Subcutaneous abdominal adipose tissue (tissue), 5 donors: ENCODE results near the gene TAAR8.
"Not testable (repeated sequence)": the region's sequence is repeated elsewhere in the genome, so short reads cannot be mapped to it uniquely, and the experiment has no call there.

Experiments
- H3K27ac ChIP-seq: one replicate; pipeline ENCODE4 v1.7.0; 2013; ENCODE audit warnings: low read depth, mild to moderate bottlenecking, inconsistent platforms, low read length, moderate library complexity
- H3K27me3 ChIP-seq, 5 donors: one replicate each; pipeline ENCODE4 v1.7.0; 2013; ENCODE audit warnings: low read length in 5 of 5, inconsistent platforms in 1 of 5; ENCODE audit not compliant: control insufficient read depth in 5 of 5, insufficient read depth in 4 of 5
- H3K36me3 ChIP-seq, 5 donors: one replicate each; pipeline ENCODE4 v1.7.0; 2013; ENCODE audit warnings: low read length in 5 of 5; ENCODE audit not compliant: control insufficient read depth in 5 of 5, insufficient read depth in 5 of 5
- H3K4me1 ChIP-seq, 5 donors: one replicate each; pipeline ENCODE4 v1.7.0; 2013; ENCODE audit warnings: low read length in 5 of 5, mild to moderate bottlenecking in 3 of 5, moderate library complexity in 1 of 5; ENCODE audit not compliant: control insufficient read depth in 5 of 5, insufficient read depth in 5 of 5
- H3K4me3 ChIP-seq, 5 donors: one replicate each; pipeline ENCODE4 v1.7.0; 2013; ENCODE audit warnings: low read length in 5 of 5, low read depth in 1 of 5
- H3K9ac ChIP-seq, 5 donors: one replicate each; pipeline ENCODE4 v1.7.0; 2013; ENCODE audit warnings: low read length in 5 of 5, mild to moderate bottlenecking in 4 of 5, moderate library complexity in 3 of 5
- H3K9me3 ChIP-seq, 5 donors: one replicate each; pipeline ENCODE4 v1.7.0; 2013; ENCODE audit warnings: low read length in 5 of 5; ENCODE audit not compliant: control insufficient read depth in 5 of 5
- donor health status: healthy.
- donor health status: healthy.
- donor health status: healthy.
- donor health status: healthy.
- donor health status: healthy.

The TAAR8 gene

GRCh38 chr6:132537977-132538376 lies 14.5 kb upstream of the TAAR8 start, which contains the start of gene TAAR9:
TAAR9 (plus strand) TSS chr6:132538277; CDS start chr6:132538290, 13 bp downstream.
- no peak within 1 kb of the TSS for H3K27ac ChIP-seq
- no peaks in the 10 kb centered on the region for H3K36me3 ChIP-seq
- no peak within 1 kb of the TSS for H3K4me3 ChIP-seq
- no peaks in the 10 kb centered on the region for H3K4me1 ChIP-seq
- no peak within 1 kb of the TSS for H3K9ac ChIP-seq
- peaks cover 0 to 3% (median 0%) of the 10 kb centered on the region in 5 donors for H3K27me3 ChIP-seq
- H3K9me3 ChIP-seq: peaks cover 0 to 2% (median 0%) of the 10 kb centered on the region in 5 donors

- no peak overlapping the region for H3K4me3 ChIP-seq
- H3K4me1 ChIP-seq: no peaks in the 10 kb centered on the region
- no peak overlapping the region for H3K27ac ChIP-seq
- peaks cover 0 to 3% (median 0%) of the 10 kb centered on the region in 5 donors for H3K27me3 ChIP-seq
- no peaks in the 10 kb centered on the region for H3K36me3 ChIP-seq
- H3K9me3 ChIP-seq: no peaks in the 10 kb centered on the region
- no peak overlapping the region for H3K9ac ChIP-seq
These were observed 7.6 kb upstream of the TAAR8 start for GRCh38 chr6:132544826-132545225.

GRCh38 chr6:132548746-132549463 lies 3.6 kb upstream of the TAAR8 start:
- no peaks in the 10 kb centered on the region for H3K9me3 ChIP-seq
- no peak overlapping the region for H3K27ac ChIP-seq
- no peak overlapping the region for H3K9ac ChIP-seq
- no peaks in the 10 kb centered on the region for H3K27me3 ChIP-seq
- H3K36me3 ChIP-seq: no peaks in the 10 kb centered on the region
- no peaks in the 10 kb centered on the region for H3K4me1 ChIP-seq
- H3K4me3 ChIP-seq: no peak overlapping the region

- Histone ChIP-seq H3K4me1 (no peaks in the 10 kb centered on the region), H3K9ac (no peak overlapping the region), H3K27me3 (no peaks in the 10 kb centered on the region), H3K27ac (no peak overlapping the region), H3K4me3 (no peak overlapping the region), H3K36me3 (no peaks in the 10 kb centered on the region), H3K9me3 (no peaks in the 10 kb centered on the region)
These were observed 1.3 kb upstream of the TAAR8 start for GRCh38 chr6:132551214-132551613.

GRCh38 chr6:132560087-132560486 lies 7.6 kb downstream of the TAAR8 start:
- H3K4me3 ChIP-seq, H3K27ac ChIP-seq, H3K36me3 ChIP-seq, H3K4me1 ChIP-seq, H3K9ac ChIP-seq, H3K9me3 ChIP-seq, H3K27me3 ChIP-seq: not testable (repeated sequence)

GRCh38 chr6:132566404-132566803 lies 13.9 kb downstream of the TAAR8 start:
- Histone ChIP-seq H3K4me1 (no peaks in the 10 kb centered on the region), H3K9me3 (no peaks in the 10 kb centered on the region), H3K27ac (no peak overlapping the region), H3K9ac (no peak overlapping the region), H3K27me3 (peaks cover 0 to 11% (median 0%) of the 10 kb centered on the region in 5 donors), H3K4me3 (no peak overlapping the region), H3K36me3 (no peaks in the 10 kb centered on the region)

- no peaks in the 10 kb centered on the region for H3K36me3 ChIP-seq
- no peak overlapping the region for H3K4me3 ChIP-seq
- H3K9ac ChIP-seq: no peak overlapping the region
- no peaks in the 10 kb centered on the region for H3K9me3 ChIP-seq
- H3K4me1 ChIP-seq: no peaks in the 10 kb centered on the region
- no peak overlapping the region for H3K27ac ChIP-seq
- peaks cover 0 to 9% (median 0%) of the 10 kb centered on the region in 5 donors for H3K27me3 ChIP-seq
These were observed 15.1 kb downstream of the TAAR8 start for GRCh38 chr6:132567566-132567965.

GRCh38 chr6:132568611-132569010 lies 16.1 kb downstream of the TAAR8 start:
- no peaks in the 10 kb centered on the region for H3K4me1 ChIP-seq
- H3K4me3 ChIP-seq: no peak overlapping the region
- no peaks in the 10 kb centered on the region for H3K36me3 ChIP-seq
- H3K9me3 ChIP-seq: no peaks in the 10 kb centered on the region
- no peak overlapping the region for H3K27ac ChIP-seq
- H3K9ac ChIP-seq: no peak overlapping the region
- peaks cover 0 to 5% (median 0%) of the 10 kb centered on the region in 5 donors for H3K27me3 ChIP-seq

GRCh38 chr6:132569170-132569569 lies 16.7 kb downstream of the TAAR8 start:
- no peak overlapping the region for H3K4me3 ChIP-seq
- H3K27ac ChIP-seq: no peak overlapping the region
- H3K27me3 ChIP-seq: peaks cover 0 to 5% (median 0%) of the 10 kb centered on the region in 5 donors
- H3K9ac ChIP-seq: no peak overlapping the region
- H3K36me3 ChIP-seq: no peaks in the 10 kb centered on the region
- no peaks in the 10 kb centered on the region for H3K9me3 ChIP-seq
- no peaks in the 10 kb centered on the region for H3K4me1 ChIP-seq

GRCh38 chr6:132570221-132570777 lies 17.8 kb downstream of the TAAR8 start, which contains the start of gene TAAR6:
TAAR6 (plus strand) TSS chr6:132570322; CDS start chr6:132570322, 0 bp downstream.
- H3K9ac ChIP-seq: no peak within 1 kb of the TSS
- no peak within 1 kb of the TSS for H3K27ac ChIP-seq
- no peaks in the 10 kb centered on the region for H3K9me3 ChIP-seq
- H3K4me3 ChIP-seq: no peak within 1 kb of the TSS
- H3K27me3 ChIP-seq: peaks cover 0 to 5% (median 0%) of the 10 kb centered on the region in 5 donors
- no peaks in the 10 kb centered on the region for H3K4me1 ChIP-seq
- H3K36me3 ChIP-seq: no peaks in the 10 kb centered on the region
